ENCODE data around the gene LMNTD2.

Gene LMNTD2

GRCh38 chr11:512761-513595, 47.6 kb downstream of the LMNTD2 start:
- DNase-seq (ENCODE audit: low read depth), result no peak

GRCh38 chr11:508956-509355, 51.6 kb downstream of the LMNTD2 start:
- DNase-seq (ENCODE audit: low read depth), result no peak

GRCh38 chr11:507727-508515, 52.6 kb downstream of the LMNTD2 start:
- DNase-seq (ENCODE audit: low read depth), result no peak

DNA sequence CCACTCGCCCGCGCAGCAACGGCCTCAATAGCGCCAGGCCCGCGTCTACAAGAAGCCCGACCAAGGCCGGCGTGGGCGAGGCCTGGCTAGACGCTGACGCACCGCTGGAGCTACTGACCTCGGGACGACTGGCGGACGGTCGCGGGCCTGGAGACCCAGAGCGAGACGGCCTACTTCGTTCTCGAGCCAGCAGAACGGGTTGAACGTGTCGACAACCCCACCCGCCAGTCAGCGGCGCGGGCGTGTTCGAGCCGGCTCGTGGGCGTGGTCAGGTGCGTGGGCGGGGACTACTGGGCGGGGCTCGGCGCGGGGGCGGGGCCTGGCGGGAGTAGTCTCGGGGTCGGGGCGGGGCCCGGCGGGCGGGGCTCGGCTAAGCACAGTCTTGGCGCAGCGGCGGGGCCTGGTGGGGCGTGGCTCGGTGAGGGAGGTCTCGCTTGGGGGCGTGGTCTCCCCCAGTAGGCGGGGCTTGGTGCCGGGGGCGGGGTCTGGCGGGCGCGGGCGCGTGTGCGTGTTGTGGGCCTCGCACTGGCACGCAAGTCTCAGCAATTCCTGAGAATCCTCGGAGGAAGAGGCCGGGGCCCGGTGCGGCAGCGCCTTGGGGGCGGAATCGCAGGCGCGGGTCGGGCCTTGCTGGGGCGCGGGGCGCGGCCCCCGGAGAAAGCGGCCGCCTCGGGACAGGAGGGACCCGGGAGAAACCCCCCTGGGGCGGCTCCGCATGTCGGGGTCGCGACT, 53.4 kb downstream of the LMNTD2 start, which contains the start of gene RNH1:
TSS of gene RNH1 (minus strand) at position 248 of the 732 bp plus-strand sequence. CDS start 5,080 bp downstream, outside the sequence.
- peak; percentile 65 for DNase-seq (ENCODE audit: low read depth)

DNA sequence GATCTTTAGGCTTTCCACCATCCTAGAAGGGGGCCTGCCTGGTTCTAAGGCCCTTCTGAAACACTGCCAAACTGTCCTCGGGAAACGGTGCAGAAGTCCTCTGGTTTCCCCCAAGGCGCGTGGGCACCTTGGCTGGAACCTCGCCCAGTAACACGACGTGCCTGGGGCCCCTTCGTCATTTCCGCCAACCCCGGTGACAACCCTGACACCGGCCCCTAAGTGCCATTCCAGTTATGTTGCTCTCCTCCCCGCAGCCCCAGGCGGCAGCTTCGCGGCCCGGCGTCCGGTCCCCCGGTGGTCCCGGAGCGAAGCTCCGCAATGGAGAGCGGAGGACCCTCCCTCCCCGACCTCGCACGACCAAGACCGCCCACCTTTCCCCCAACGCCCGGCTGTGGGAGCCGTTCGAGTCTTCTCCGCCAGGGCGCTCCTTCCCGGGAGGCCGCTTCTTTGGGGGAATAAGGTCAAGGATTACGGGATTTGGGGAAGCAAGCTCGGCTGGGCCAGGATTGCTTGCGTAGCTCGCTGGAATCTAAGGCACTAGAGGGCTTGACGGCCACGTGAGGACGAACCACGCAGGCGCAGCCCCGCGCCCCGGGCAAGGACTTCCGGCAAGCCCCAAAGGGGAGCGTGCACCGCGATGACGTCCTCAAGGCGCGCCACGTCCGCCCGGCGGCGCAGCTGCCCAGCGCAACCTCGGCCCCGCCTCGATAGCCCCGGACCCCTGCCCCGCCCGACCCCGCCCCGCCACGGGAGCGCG, 54.1 kb downstream of the LMNTD2 start:
- DNase-seq (ENCODE audit: low read depth), result peak; percentile 88

DNA sequence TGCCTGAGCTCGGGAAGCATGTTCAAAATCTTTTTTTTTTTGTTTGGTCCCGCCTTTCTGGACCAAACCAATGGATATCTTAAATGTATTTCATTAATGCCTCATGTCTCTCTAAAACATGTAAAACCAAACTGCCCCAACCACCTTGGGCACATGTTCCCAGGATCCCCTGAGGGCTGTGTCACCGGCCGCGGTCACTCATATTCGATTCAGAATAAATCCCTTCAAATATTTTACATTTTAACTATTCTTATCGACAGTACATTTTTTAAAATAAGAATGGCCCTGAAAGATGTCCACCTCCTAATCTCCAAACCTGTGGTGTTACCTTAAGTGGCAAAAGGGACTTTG, 55.6 kb downstream of the LMNTD2 start:
- DNase-seq (ENCODE audit: low read depth), result no peak
